Measurements from ENCODE around the gene TINAGL1. TPM values are rescaled to one million over a fixed set of nuclear protein-coding genes. Genes with fewer than 3 reads are reported as not detected.

TINAGL1 gene
- total and polyA plus RNA-seq, 2 donors (not counting 3 experiments of a cell fraction or from before 2014, with no cell fraction given): 312 to 477 TPM

GRCh38 chr1:31627301-31627929 is 51.1 kb downstream of the TINAGL1 start:
- Histone ChIP-seq H3K27me3 (ENCODE audit: control insufficient read depth in 2 of 2, insufficient read depth in 2 of 2, low read length in 2 of 2) (no peaks in the 10 kb centered on the region), H3K79me2 (ENCODE audit: control insufficient read depth, insufficient read depth, low read length) (no peaks in the 10 kb centered on the region), H3K9me3 (replicated peaks; ENCODE audit: control insufficient read depth, insufficient read depth, low read length) (no peaks in the 10 kb centered on the region), H3K36me3 (ENCODE audit: control insufficient read depth in 2 of 2, extremely low read depth in 1 of 2, insufficient read depth in 2 of 2, low read length in 2 of 2) (peaks cover 11 to 35% of the 10 kb centered on the region in 2 experiments), H3K4me2 (ENCODE audit: insufficient read depth, low read length) (no peak overlapping the region), H2AFZ (ENCODE audit: low read depth, low read length) (no peak overlapping the region), H4K20me1 (replicated peaks; ENCODE audit: control insufficient read depth, extremely low read depth, insufficient read depth, low read length) (no peaks in the 10 kb centered on the region), H3K9me1 (replicated peaks; ENCODE audit: control insufficient read depth, extremely low read depth, insufficient read depth, low read length) (no peaks in the 10 kb centered on the region), H3K9ac (replicated peaks; ENCODE audit: extremely low read depth, insufficient read depth, low read length) (no peak overlapping the region), H3K4me1 (ENCODE audit: control insufficient read depth, extremely low read depth, insufficient read depth, low read length) (no peaks in the 10 kb centered on the region), H3K27ac (ENCODE audit: insufficient read depth, low read depth, low read length) (no peak overlapping the region), H3K4me3 (replicated peaks in 1 of 3; ENCODE audit: insufficient read depth in 1 of 3, low read depth in 1 of 3, low read length in 3 of 3) (no peak overlapping the region)
- dilution Hi-C loops (cut with MboI; ENCODE audit: extremely low pct_ligation_motif_present, low sequenced_read_pairs) (no loop called here), intact Hi-C loops (cut with micrococcal nuclease) (no loop called here)
- BruUV-seq (replicated peaks): no TSS peak
- TF ChIP-seq JUN (IDR thresholded peaks at IDR 0.05; ENCODE audit: borderline replicate concordance, insufficient read depth, insufficient read length, low read depth): no peak
- TF ChIP-seq CTCF (IDR thresholded peaks at IDR 0.05; ENCODE audit: extremely low read depth in 1 of 2, insufficient read depth in 1 of 2, low read depth in 1 of 2, low read length in 2 of 2): no peak
- TF ChIP-seq, protein P1, sequence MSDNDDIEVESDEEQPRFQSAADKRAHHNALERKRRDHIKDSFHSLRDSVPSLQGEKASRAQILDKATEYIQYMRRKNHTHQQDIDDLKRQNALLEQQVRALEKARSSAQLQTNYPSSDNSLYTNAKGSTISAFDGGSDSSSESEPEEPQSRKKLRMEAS (IDR thresholded peaks at IDR 0.05; ENCODE audit: insufficient read depth, insufficient read length): no peak
- no peak for TF ChIP-seq FOS (IDR thresholded peaks at IDR 0.05; ENCODE audit: borderline replicate concordance, insufficient read depth, low read length)
- no peak for TF ChIP-seq EZH2 (IDR thresholded peaks at IDR 0.05; ENCODE audit: borderline replicate concordance, low read depth, low read length, severe bottlenecking)
- no peak for TF ChIP-seq POLR2A (IDR thresholded peaks at IDR 0.05; ENCODE audit: low read depth, low read length)
- no peak for TF ChIP-seq MYC (IDR thresholded peaks at IDR 0.05; ENCODE audit: low read depth, low read length)
- TF ChIP-seq GATA2 (IDR thresholded peaks at IDR 0.05; ENCODE audit: insufficient read depth, insufficient read length, low read depth, low read length): no peak
- TF ChIP-seq POLR2AphosphoS5 (IDR thresholded peaks at IDR 0.05; ENCODE audit: insufficient read depth, low read depth, low read length): no peak
- ChIA-PET CTCF (interaction anchor here (1.5 to 2.6 kb wide), 3 partner anchors 9 to 12 kb away, joined by 4 to 9 read pairs (median 7); partner anchors contain the start of gene HCRTR1), POLR2A (no interaction called here)
- no peak for FAIRE-seq
- no peak for DNase-seq (ENCODE audit: low read depth, low spot score)

Data from endothelial cell of umbilical vein (primary cell).